H1 (cell line): Measurements from ENCODE around the gene ADAM22. TPM values are rescaled to one million over a fixed set of nuclear protein-coding genes. Genes with fewer than 3 reads are reported as not detected.

Experiments used
- CTCF ChIA-PET: fragments of 300-600 bp; sonication (Branson Sonifier 250); formaldehyde crosslinking; loops from one replicate; lab custom pipeline; 2021; ENCODE audit not compliant: partially characterized antibody; lab: Charles Lee
- POLR2A ChIA-PET: fragments of 300-600 bp; sonication (Branson Sonifier 250); formaldehyde crosslinking; loops from one replicate; lab custom pipeline; 2021; ENCODE audit warnings: inconsistent platforms; ENCODE audit not compliant: partially characterized antibody; lab: Charles Lee
- DNase-seq, 2 experiments: peaks; one replicate each; pipeline versions ENCODE4 v3.0.0 to v3.0.0-alpha.2; 2010 to 2022; ENCODE audit warnings: low spot score in 2 of 2, low read depth in 1 of 2, mixed read lengths in 1 of 2
- FAIRE-seq: peaks from 2 replicates; lab custom pipeline; 2011; peaks lifted over from hg19 to GRCh38; lab: Jason Lieb, UNC
- H2AFZ ChIP-seq: 2 replicates; pipeline ENCODE4 v1.8.1; 2012; ENCODE audit warnings: low read length, inconsistent platforms
- H2AK5ac ChIP-seq: 2 replicates; pipeline ENCODE4 v1.6.1; 2013; ENCODE audit warnings: low read depth, low read length
- H2BK120ac ChIP-seq: replicated peaks from 2 replicates; pipeline ENCODE3; 2013; ENCODE audit warnings: low read depth, low read length, inconsistent platforms
- H2BK12ac ChIP-seq: 2 replicates; pipeline ENCODE4 v1.6.1; 2013; ENCODE audit warnings: low read depth, low read length
- H2BK15ac ChIP-seq: 2 replicates; pipeline ENCODE4 v1.6.1; 2013; ENCODE audit warnings: low read length
- H2BK20ac ChIP-seq: 2 replicates; pipeline ENCODE4 v1.6.1; 2013; ENCODE audit warnings: low read length
- H2BK5ac ChIP-seq: 2 replicates; pipeline ENCODE4 v1.6.1; 2013; ENCODE audit warnings: low read depth, low read length
- H3K14ac ChIP-seq: 2 replicates; pipeline ENCODE4 v1.6.1; 2013; ENCODE audit warnings: inconsistent platforms; ENCODE audit not compliant: insufficient read length
- H3K18ac ChIP-seq: 2 replicates; pipeline ENCODE4 v1.6.1; 2013; ENCODE audit warnings: low read length; ENCODE audit errors: extremely low read depth
- H3K23ac ChIP-seq: 2 replicates; pipeline ENCODE4 v1.6.1; 2013; ENCODE audit warnings: inconsistent platforms; ENCODE audit not compliant: insufficient read length
- H3K23me2 ChIP-seq: 2 replicates; pipeline ENCODE4 v1.6.1; 2013; ENCODE audit warnings: low read depth, low read length
- H3K27ac ChIP-seq: 2 replicates; pipeline ENCODE4 v1.6.1; 2011; ENCODE audit warnings: low read depth, low read length, inconsistent platforms
- H3K27me3 ChIP-seq, 4 experiments: replicated peaks in 1 of 4; 1 replicate in 1 of 4; 2 replicates in 3 of 4; pipeline versions ENCODE4 v1.6.1 to v1.8.1; 2011 to 2013; ENCODE audit warnings: low read length in 3 of 4, mild to moderate bottlenecking in 3 of 4, inconsistent platforms in 2 of 4, mixed read lengths in 2 of 4, moderate library complexity in 1 of 4; ENCODE audit not compliant: control insufficient read depth in 3 of 4, insufficient read depth in 3 of 4; ENCODE audit errors: extremely low read depth in 1 of 4
- H3K36me3 ChIP-seq, 4 experiments: 2 replicates each; pipeline versions ENCODE4 v1.6.1 to v1.8.1; 2011 to 2013; ENCODE audit warnings: mild to moderate bottlenecking in 4 of 4, low read length in 3 of 4, moderate library complexity in 2 of 4, control low read depth in 1 of 4, inconsistent platforms in 1 of 4; ENCODE audit not compliant: insufficient read depth in 4 of 4, control insufficient read depth in 2 of 4
- H3K4ac ChIP-seq: replicated peaks from 2 replicates; pipeline ENCODE3; 2013; ENCODE audit warnings: low read length, low read depth, mixed read lengths, inconsistent platforms; ENCODE audit not compliant: insufficient read length
- H3K4me1 ChIP-seq, 4 experiments: replicated peaks in 1 of 4; 1 replicate in 1 of 4; 2 replicates in 3 of 4; pipeline versions ENCODE4 v1.6.1 to v1.8.1; 2011 to 2013; ENCODE audit warnings: low read length in 3 of 4, inconsistent platforms in 2 of 4, mixed read lengths in 1 of 4; ENCODE audit not compliant: insufficient read depth in 4 of 4, control insufficient read depth in 3 of 4
- H3K4me2 ChIP-seq, 2 experiments: 2 replicates each; pipeline versions ENCODE4 v1.6.1 to v1.8.1; 2011 to 2013; ENCODE audit warnings: low read depth in 2 of 2, low read length in 2 of 2, control low read depth in 1 of 2, inconsistent platforms in 1 of 2, mild to moderate bottlenecking in 1 of 2; ENCODE audit not compliant: insufficient read depth in 1 of 2
- H3K4me3 ChIP-seq, 4 experiments: fragments of 200-600, 300-600 bp in 1 of 4; sonication (generic), shearing (Covaris generic), sonication (Bioruptor Twin) in 1 of 4; 2 replicates each; pipeline versions ENCODE4 v1.5.1 to v1.8.1; 2011 to 2016; ENCODE audit warnings: low read length in 4 of 4, low read depth in 3 of 4, control low read depth in 2 of 4, inconsistent platforms in 2 of 4, mild to moderate bottlenecking in 2 of 4, mixed read lengths in 1 of 4, moderate library complexity in 1 of 4; ENCODE audit not compliant: insufficient read depth in 2 of 4; ENCODE audit errors: extremely low read depth in 1 of 4
- H3K56ac ChIP-seq: replicated peaks from 2 replicates; pipeline ENCODE3; 2013; ENCODE audit warnings: low read depth, mild to moderate bottlenecking, mixed read lengths, low read length, inconsistent platforms; ENCODE audit not compliant: insufficient read length
- H3K79me1 ChIP-seq: 2 replicates; pipeline ENCODE4 v1.6.1; 2013; ENCODE audit warnings: low read depth, low read length, control low read depth
- H3K79me2 ChIP-seq, 2 experiments: 2 replicates each; pipeline versions ENCODE4 v1.6.1 to v1.8.1; 2012 to 2013; ENCODE audit warnings: low read length in 2 of 2, mild to moderate bottlenecking in 2 of 2, inconsistent platforms in 1 of 2; ENCODE audit not compliant: insufficient read depth in 2 of 2, control insufficient read depth in 1 of 2
- H3K9ac ChIP-seq, 4 experiments: replicated peaks in 1 of 4; 1 replicate in 1 of 4; 2 replicates in 3 of 4; pipeline versions ENCODE4 v1.6.1 to v1.8.1; 2011 to 2013; ENCODE audit warnings: low read depth in 3 of 4, low read length in 3 of 4, control low read depth in 2 of 4, mild to moderate bottlenecking in 2 of 4, moderate library complexity in 2 of 4, inconsistent platforms in 1 of 4; ENCODE audit errors: extremely low read depth in 1 of 4
- H3K9me3 ChIP-seq, 2 experiments: 2 replicates each; pipeline versions ENCODE4 v1.6.1 to v1.8.1; 2012 to 2013; ENCODE audit warnings: mild to moderate bottlenecking in 2 of 2, moderate library complexity in 2 of 2, control low read depth in 1 of 2, inconsistent platforms in 1 of 2, low read depth in 1 of 2, low read length in 1 of 2, mixed read lengths in 1 of 2; ENCODE audit not compliant: insufficient read depth in 2 of 2
- H4K20me1 ChIP-seq, 2 experiments: replicated peaks in 1 of 2; 2 replicates each; pipeline versions ENCODE3 to v1.8.1; 2011 to 2013; ENCODE audit warnings: inconsistent platforms in 2 of 2, low read length in 2 of 2, mild to moderate bottlenecking in 1 of 2; ENCODE audit not compliant: insufficient read depth in 2 of 2, control insufficient read depth in 1 of 2
- H4K5ac ChIP-seq: 2 replicates; pipeline ENCODE4 v1.6.1; 2013; ENCODE audit warnings: low read length, low read depth, mixed read lengths, inconsistent platforms; ENCODE audit not compliant: insufficient read length
- H4K8ac ChIP-seq: 2 replicates; pipeline ENCODE4 v1.8.0; 2013; ENCODE audit warnings: mild to moderate bottlenecking, moderate library complexity, low read length, inconsistent platforms; ENCODE audit not compliant: insufficient read depth; ENCODE audit errors: extremely low read depth
- H4K91ac ChIP-seq: replicated peaks from 2 replicates; pipeline ENCODE3; 2013; ENCODE audit warnings: low read length, mixed read lengths, inconsistent platforms; ENCODE audit not compliant: insufficient read length
- CREB1 ChIP-seq: IDR thresholded peaks from 2 replicates; pipeline ENCODE4 v1.6.1; 2012; ENCODE audit warnings: inconsistent platforms
- CTCF ChIP-seq, 3 experiments: IDR thresholded peaks; 1 replicate in 2 of 3; 2 replicates in 1 of 3; pipeline versions ENCODE4 v1.5.1 to v1.6.1; 2011; ENCODE audit warnings: low read length in 3 of 3, mild to moderate bottlenecking in 3 of 3, inconsistent platforms in 2 of 3, low read depth in 1 of 3, moderate library complexity in 1 of 3; ENCODE audit not compliant: insufficient read depth in 1 of 3; ENCODE audit errors: control extremely low read depth in 1 of 3
- EGR1 ChIP-seq: IDR thresholded peaks from 2 replicates; pipeline ENCODE4 v1.6.1; 2011; ENCODE audit warnings: low read depth, low read length, borderline replicate concordance
- EZH2 ChIP-seq: fragments of 200-600 bp; sonication (generic); IDR thresholded peaks from 2 replicates; pipeline ENCODE4 v1.7.1; 2012; ENCODE audit warnings: low read depth, mild to moderate bottlenecking, moderate library complexity, low read length, inconsistent platforms; ENCODE audit not compliant: severe bottlenecking
- FOSL1 ChIP-seq: IDR thresholded peaks from 2 replicates; pipeline ENCODE4 v1.6.1; 2011; ENCODE audit warnings: mild to moderate bottlenecking, low read depth, low read length, moderate library complexity; ENCODE audit not compliant: insufficient read depth
- HDAC2 ChIP-seq, 2 experiments: fragments of 300-600 bp in 1 of 2; sonication (generic) in 1 of 2; IDR thresholded peaks; 2 replicates each; pipeline ENCODE4 v1.6.1; 2011 to 2012; ENCODE audit warnings: low read depth in 2 of 2, low read length in 2 of 2, mild to moderate bottlenecking in 2 of 2, moderate library complexity in 2 of 2, borderline replicate concordance in 1 of 2, inconsistent platforms in 1 of 2
- RAD21 ChIP-seq, 2 experiments: IDR thresholded peaks in 1 of 2; conservative IDR thresholded peaks in 1 of 2; 2 replicates each; pipeline ENCODE4 v1.6.1; 2011; ENCODE audit warnings: low read depth in 2 of 2, low read length in 2 of 2, improper control_type of control experiment in 1 of 2, inconsistent platforms in 1 of 2, mild to moderate bottlenecking in 1 of 2, moderate library complexity in 1 of 2
- RFX5 ChIP-seq: IDR thresholded peaks from 2 replicates; pipeline ENCODE4 v1.6.1; 2011; ENCODE audit warnings: low read depth, low read length, improper control_type of control experiment, borderline replicate concordance
- RNF2 ChIP-seq: fragments of 200-900, 300-1000 bp; sonication (generic); IDR thresholded peaks from 2 replicates; pipeline ENCODE4 v1.7.1; 2016; ENCODE audit warnings: borderline replicate concordance, low read depth, mild to moderate bottlenecking, antibody characterized with exemption, low read length; ENCODE audit not compliant: poor library complexity, severe bottlenecking; ENCODE audit errors: missing control alignments
- WGBS, 2 experiments: shearing (Covaris generic) in 1 of 2; methylation state at CpG; one replicate each; pipeline versions ENCODE4 v1.1.6 to v1.1.7; 2013 to 2015; ENCODE audit warnings: low lambda C conversion rate in 2 of 2, mixed read lengths in 2 of 2, inconsistent platforms in 1 of 2, low coverage in 1 of 2, missing lambda C conversion rate in 1 of 2; ENCODE audit not compliant: insufficient replicate concordance in 2 of 2, insufficient coverage in 1 of 2, insufficient read length in 1 of 2; ENCODE audit errors: extremely low coverage in 1 of 2, missing lambda C conversion rate in 1 of 2; 5-methylcytosine and 5-hydroxymethylcytosine counted together
- polyA plus RNA-seq, 7 experiments: library from polyadenylated mRNA; depleted of rRNA in 3 of 7; stranded (reverse) in 5 of 7; unstranded in 2 of 7; fragments of >200 nt in 5 of 7; fragments of 200-250 nt in 2 of 7; gene quantifications; 1 replicate in 5 of 7; 2 replicates in 1 of 7; 4 replicates in 1 of 7; pipeline versions ENCODE4 v1.2.1 to v1.2.3, GENCODE V29; 2011 to 2013; ENCODE audit warnings: missing spikeins in 2 of 7, mixed read lengths in 2 of 7
- total RNA-seq: library from RNA; stranded (reverse); fragmentation: NEBNext Ultra II Directional; extraction: Animal tissue kit (Norgen Biotek cat#: 25700); gene quantifications from 2 replicates; pipeline ENCODE4 v1.2.1, GENCODE V29; 2021

Gene ADAM22
- total and polyA plus RNA-seq, 2 of the 8 experiments (the other 6 are each of a cell fraction or from before 2014, with no cell fraction given), result 4.6 to 21.4 TPM

GRCh38 chr7:88212918-88213317 is 278.9 kb downstream of the ADAM22 start:
- Histone ChIP-seq H2AK5ac (no peak overlapping the region), H2BK120ac (no peak overlapping the region), H3K14ac (no peak overlapping the region), H4K8ac (no peak overlapping the region), H3K27ac (no peak overlapping the region), H3K4me3 (no peak overlapping the region), H3K27me3 (no peaks in the 10 kb centered on the region), H3K56ac (no peak overlapping the region), H3K9ac (no peak overlapping the region), H2BK12ac (no peak overlapping the region), H3K36me3 (peaks cover 2 to 56% (median 14%) of the 10 kb centered on the region in 4 experiments; a peak in 6 of 8 replicates), H3K4ac (no peak overlapping the region), H3K4me1 (peaks cover 0 to 12% (median 6%) of the 10 kb centered on the region in 4 experiments; a peak in 5 of 7 replicates), H3K9me3 (no peaks in the 10 kb centered on the region), H2BK15ac (no peak overlapping the region), H4K20me1 (peaks cover under 1 to 1% of the 10 kb centered on the region in 2 experiments), H4K91ac (no peak overlapping the region), H3K18ac (no peak overlapping the region), H3K23ac (no peak overlapping the region), H3K4me2 (no peak overlapping the region), H3K79me1 (no peaks in the 10 kb centered on the region), H4K5ac (no peak overlapping the region), H3K23me2 (no peaks in the 10 kb centered on the region), H2BK20ac (no peak overlapping the region), H3K79me2 (peaks cover 0 to 16% of the 10 kb centered on the region in 2 experiments; a peak in 2 of 4 replicates), H2BK5ac (no peak overlapping the region), H2AFZ (no peak overlapping the region)
- no peak for FAIRE-seq
- CTCF ChIA-PET, result interaction anchor here (0.6 to 1.5 kb wide), 3 partner anchors 29 to 84 kb away, joined by 3 to 8 read pairs (median 3); no protein-coding TSS in a partner anchor
- POLR2A ChIA-PET, result interaction anchor here (1.7 kb wide), 1 partner anchor 10 kb away, joined by 8 read pairs; no protein-coding TSS in a partner anchor
- WGBS, 2 experiments, result 94% methylated on average over 1 of the region's 1 CpG; no CpG with 5 or more reads in 1 of the 2 experiments
- DNase-seq, result no peak
- TF ChIP-seq FOSL1, result no peak
- no peak for TF ChIP-seq RFX5
- no peak for TF ChIP-seq CREB1
- TF ChIP-seq EGR1, result no peak
- no peak for TF ChIP-seq EZH2
- TF ChIP-seq HDAC2 (IDR thresholded peaks at IDR 0.05; ENCODE audit: borderline replicate concordance in 1 of 2, low read depth in 2 of 2, low read length in 2 of 2), result no peak
- TF ChIP-seq RAD21 (IDR thresholded peaks at IDR 0.05 in 1 of 2, conservative IDR thresholded peaks at IDR 0.05 in 1 of 2; ENCODE audit: low read depth in 2 of 2, low read length in 2 of 2), result no peak
- no peak for TF ChIP-seq RNF2
- TF ChIP-seq CTCF (IDR thresholded peaks at IDR 0.05; ENCODE audit: control extremely low read depth in 1 of 3, insufficient read depth in 1 of 3, low read depth in 1 of 3, low read length in 3 of 3), result no peak
